Measurements from ENCODE around the gene AMZ2.
"Not testable (repeated sequence)": the region's sequence is repeated elsewhere in the genome, so short reads cannot be mapped to it uniquely, and the experiment has no call there.

The AMZ2 gene

DNA sequence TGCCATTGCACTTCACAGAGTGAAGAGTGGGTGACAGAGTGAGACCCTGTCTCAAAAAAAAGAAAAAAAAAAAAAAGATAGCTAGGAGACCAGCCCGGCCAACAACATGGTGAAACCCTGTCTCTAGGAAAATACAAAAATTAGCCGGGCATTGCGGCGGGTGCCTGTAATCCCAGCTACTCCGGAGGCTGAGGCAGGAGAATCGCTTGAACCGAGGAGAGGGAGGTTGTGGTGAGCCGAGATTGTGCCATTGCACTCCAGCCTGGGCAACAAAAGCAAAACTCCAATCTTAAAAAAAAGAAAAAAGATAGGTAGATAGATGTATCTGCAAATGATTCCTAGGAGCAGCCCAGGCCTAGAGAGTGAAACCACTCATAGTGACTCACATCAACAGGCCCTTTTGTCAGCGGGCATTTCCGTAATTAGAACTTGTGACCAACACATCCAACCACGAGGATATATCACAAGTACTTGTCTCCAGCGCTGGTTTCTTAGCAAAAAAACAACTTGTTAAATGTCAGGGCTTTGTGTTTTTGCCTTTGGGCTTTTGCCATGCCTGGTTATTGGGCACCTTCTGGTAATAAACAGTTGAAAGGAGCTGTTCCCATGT lies 13.0 kb upstream of the AMZ2 start:
- no CpG with 5 or more reads among the region's 12 CpGs for WGBS (ENCODE audit: extremely low coverage, insufficient coverage, insufficient read length)
- not testable (repeated sequence) for H3K4me1 ChIP-seq (ENCODE audit: control insufficient read depth in 1 of 2, insufficient read depth in 2 of 2, low read length in 2 of 2); H2AFZ ChIP-seq (ENCODE audit: insufficient read depth, low read length, poor library complexity); H2BK120ac ChIP-seq (ENCODE audit: insufficient read depth, low read length, poor library complexity); H3K4me2 ChIP-seq (ENCODE audit: low read length); H2AK5ac ChIP-seq (ENCODE audit: low read length); H4K91ac ChIP-seq (ENCODE audit: low read depth, low read length); H3K4me3 ChIP-seq (ENCODE audit: low read depth, low read length); H3K27me3 ChIP-seq (ENCODE audit: insufficient read depth, low read length); H3K14ac ChIP-seq (ENCODE audit: low read length); H3K27ac ChIP-seq (ENCODE audit: low read depth, low read length); H3K79me2 ChIP-seq (ENCODE audit: control insufficient read depth, insufficient read depth, low read length, poor library complexity); H2BK5ac ChIP-seq (ENCODE audit: low read depth, low read length, poor library complexity); H3K9ac ChIP-seq (ENCODE audit: low read length); H3K9me3 ChIP-seq (ENCODE audit: insufficient read depth, low read depth, low read length); H3K36me3 ChIP-seq (ENCODE audit: control insufficient read depth in 1 of 2, insufficient read depth in 2 of 2, low read length in 2 of 2); H2BK12ac ChIP-seq (ENCODE audit: low read length); H3K79me1 ChIP-seq (ENCODE audit: low read length); H3K18ac ChIP-seq (ENCODE audit: low read length); H3K4ac ChIP-seq (ENCODE audit: low read depth, low read length); H3K23ac ChIP-seq (ENCODE audit: low read length); H4K12ac ChIP-seq (ENCODE audit: low read depth, low read length); H4K8ac ChIP-seq (ENCODE audit: low read depth, low read length)
- peak in 1 of 2 donors; percentile 42 for DNase-seq

DNA sequence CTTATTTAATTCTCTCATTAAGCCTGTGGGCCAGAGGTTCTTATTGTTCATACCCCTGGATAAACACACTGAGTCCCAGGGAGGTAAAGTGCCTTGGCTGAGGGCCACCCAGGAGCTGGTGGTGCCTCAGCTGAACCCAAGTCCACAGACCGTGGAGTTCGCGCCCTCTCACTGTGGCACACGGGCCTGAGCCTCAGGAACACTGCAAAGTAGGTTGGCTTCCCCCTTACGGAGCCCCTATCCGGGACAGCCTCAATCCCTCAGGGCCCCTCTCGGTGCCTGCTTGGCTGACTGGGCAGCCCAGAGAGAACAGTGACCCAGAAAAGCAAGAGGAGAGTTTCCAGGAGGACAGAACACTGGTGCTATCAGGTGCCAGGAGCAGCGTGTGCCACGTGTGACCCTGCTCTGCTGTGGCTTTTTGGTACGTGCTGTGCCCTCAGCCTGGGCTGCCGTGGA lies 12.5 kb upstream of the AMZ2 start:
- no CpG with 5 or more reads among the region's 11 CpGs for WGBS (ENCODE audit: extremely low coverage, insufficient coverage, insufficient read length)

DNA sequence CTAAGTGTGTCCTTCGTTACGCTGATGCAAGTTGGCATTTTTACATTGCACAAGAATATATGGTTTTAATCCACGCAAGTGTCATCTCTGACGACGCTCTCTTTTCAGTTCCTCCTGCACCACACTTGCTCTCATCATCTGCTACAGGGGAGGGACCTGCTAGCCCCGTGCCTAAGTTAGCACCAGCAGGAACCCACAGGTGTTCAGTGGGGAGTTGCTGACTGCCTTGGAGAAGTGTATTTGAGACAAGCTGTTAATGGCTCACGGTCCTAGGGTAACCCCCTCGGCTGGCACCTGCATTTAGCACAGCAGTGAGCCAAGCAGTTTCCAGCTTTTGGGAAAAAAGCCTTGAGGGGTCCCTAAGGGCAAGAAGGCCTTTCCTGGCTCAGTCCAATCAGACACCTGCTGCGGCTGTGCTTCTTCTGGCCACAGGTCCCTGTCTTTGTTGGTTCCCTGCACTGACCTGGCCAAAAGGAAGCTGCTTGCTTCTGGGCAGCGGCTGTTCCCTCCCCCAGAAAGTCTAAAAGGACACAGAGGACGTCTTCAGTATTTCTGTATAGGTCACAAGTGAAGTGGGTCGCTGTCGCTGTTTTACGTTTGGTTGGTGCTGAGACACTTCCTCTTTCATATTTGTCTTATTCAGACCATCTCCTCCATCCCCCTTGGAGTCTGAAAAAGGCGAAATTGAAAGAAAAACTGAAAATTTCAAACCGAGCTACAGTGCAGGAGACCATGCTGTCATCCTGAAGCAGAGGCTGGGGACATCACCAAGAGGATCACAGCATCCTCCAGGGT lies 10.3 kb upstream of the AMZ2 start:
- H3K27ac ChIP-seq (ENCODE audit: low read depth, low read length); H3K9me3 ChIP-seq (ENCODE audit: insufficient read depth, low read depth, low read length); H3K14ac ChIP-seq (ENCODE audit: low read length); H3K4me2 ChIP-seq (ENCODE audit: low read length); H2BK12ac ChIP-seq (ENCODE audit: low read length); H4K8ac ChIP-seq (ENCODE audit: low read depth, low read length); H3K36me3 ChIP-seq (ENCODE audit: control insufficient read depth in 1 of 2, insufficient read depth in 2 of 2, low read length in 2 of 2); H3K23ac ChIP-seq (ENCODE audit: low read length); H3K4me3 ChIP-seq (ENCODE audit: low read depth, low read length); H2AK5ac ChIP-seq (ENCODE audit: low read length); H3K79me2 ChIP-seq (ENCODE audit: control insufficient read depth, insufficient read depth, low read length, poor library complexity); H2BK120ac ChIP-seq (ENCODE audit: insufficient read depth, low read length, poor library complexity); H3K27me3 ChIP-seq (ENCODE audit: insufficient read depth, low read length); H2BK5ac ChIP-seq (ENCODE audit: low read depth, low read length, poor library complexity); H4K12ac ChIP-seq (ENCODE audit: low read depth, low read length); H2AFZ ChIP-seq (ENCODE audit: insufficient read depth, low read length, poor library complexity); H3K79me1 ChIP-seq (ENCODE audit: low read length); H4K91ac ChIP-seq (ENCODE audit: low read depth, low read length); H3K18ac ChIP-seq (ENCODE audit: low read length); H3K9ac ChIP-seq (ENCODE audit: low read length); H3K4me1 ChIP-seq (ENCODE audit: control insufficient read depth in 1 of 2, insufficient read depth in 2 of 2, low read length in 2 of 2); H3K4ac ChIP-seq (ENCODE audit: low read depth, low read length): not testable (repeated sequence)
- DNase-seq: peak in 1 of 2 donors; percentile 37
- WGBS (ENCODE audit: extremely low coverage, insufficient coverage, insufficient read length): no CpG with 5 or more reads among the region's 16 CpGs

More for the DNA sequence above, 12.5 kb upstream of the AMZ2 start:
- H3K27me3 ChIP-seq (ENCODE audit: insufficient read depth, low read length); H3K79me1 ChIP-seq (ENCODE audit: low read length); H2BK12ac ChIP-seq (ENCODE audit: low read length); H4K8ac ChIP-seq (ENCODE audit: low read depth, low read length); H3K4me3 ChIP-seq (ENCODE audit: low read depth, low read length); H4K12ac ChIP-seq (ENCODE audit: low read depth, low read length); H3K14ac ChIP-seq (ENCODE audit: low read length); H3K23ac ChIP-seq (ENCODE audit: low read length); H2AK5ac ChIP-seq (ENCODE audit: low read length); H2BK5ac ChIP-seq (ENCODE audit: low read depth, low read length, poor library complexity); H3K27ac ChIP-seq (ENCODE audit: low read depth, low read length); H3K9ac ChIP-seq (ENCODE audit: low read length); H3K4ac ChIP-seq (ENCODE audit: low read depth, low read length); H4K91ac ChIP-seq (ENCODE audit: low read depth, low read length); H2BK120ac ChIP-seq (ENCODE audit: insufficient read depth, low read length, poor library complexity); DNase-seq; H3K4me2 ChIP-seq (ENCODE audit: low read length); H3K9me3 ChIP-seq (ENCODE audit: insufficient read depth, low read depth, low read length); H3K18ac ChIP-seq (ENCODE audit: low read length); H3K79me2 ChIP-seq (ENCODE audit: control insufficient read depth, insufficient read depth, low read length, poor library complexity); H2AFZ ChIP-seq (ENCODE audit: insufficient read depth, low read length, poor library complexity); H3K4me1 ChIP-seq (ENCODE audit: control insufficient read depth in 1 of 2, insufficient read depth in 2 of 2, low read length in 2 of 2); H3K36me3 ChIP-seq (ENCODE audit: control insufficient read depth in 1 of 2, insufficient read depth in 2 of 2, low read length in 2 of 2): not testable (repeated sequence)

DNA sequence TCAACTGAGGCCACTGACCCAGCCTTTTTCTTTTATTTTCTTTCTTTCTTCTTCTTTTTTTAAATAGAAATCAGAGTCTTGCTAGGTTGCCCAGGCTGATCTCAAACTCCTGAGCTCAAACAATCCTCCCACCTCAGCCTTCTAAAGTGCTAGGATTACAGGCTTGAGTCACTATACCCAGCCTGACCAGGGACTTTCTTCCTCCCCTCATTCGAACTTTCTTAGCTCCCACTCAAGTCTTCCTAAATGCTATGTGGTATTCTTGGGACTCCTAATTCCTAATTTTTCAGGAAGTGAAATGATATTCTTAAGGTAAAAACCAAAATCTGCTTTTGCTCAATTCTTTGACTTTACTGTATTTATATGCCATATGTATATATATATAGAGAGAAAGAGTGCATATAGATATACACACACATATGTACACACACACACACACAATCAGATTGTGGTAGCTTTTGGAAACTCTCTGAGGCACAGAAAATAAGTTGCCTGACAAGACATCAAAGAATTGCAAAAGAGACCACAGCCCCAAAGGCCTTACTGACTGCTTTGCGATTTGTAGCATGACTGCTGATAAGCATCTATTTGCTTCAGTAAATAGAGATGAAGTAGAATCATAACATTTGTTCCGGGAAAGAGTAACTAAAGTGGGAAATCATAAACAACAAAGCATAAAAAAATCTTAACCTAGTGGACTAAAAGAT lies 9.5 kb upstream of the AMZ2 start:
- H3K79me1 ChIP-seq (ENCODE audit: low read length): no peaks in the 10 kb centered on the region
- no peaks in the 10 kb centered on the region for H3K79me2 ChIP-seq (ENCODE audit: control insufficient read depth, insufficient read depth, low read length, poor library complexity)
- no peak overlapping the region for H3K9ac ChIP-seq (ENCODE audit: low read length)
- H3K27me3 ChIP-seq (ENCODE audit: insufficient read depth, low read length): no peaks in the 10 kb centered on the region
- DNase-seq: no peak
- no peak overlapping the region for H4K12ac ChIP-seq (ENCODE audit: low read depth, low read length)
- H3K4me3 ChIP-seq (ENCODE audit: low read depth, low read length): no peak overlapping the region
- no peak overlapping the region for H2AK5ac ChIP-seq (ENCODE audit: low read length)
- H2AFZ ChIP-seq (ENCODE audit: insufficient read depth, low read length, poor library complexity): no peak overlapping the region
- H3K4me2 ChIP-seq (ENCODE audit: low read length): no peak overlapping the region
- H4K8ac ChIP-seq (ENCODE audit: low read depth, low read length): no peak overlapping the region
- no peak overlapping the region for H3K4ac ChIP-seq (ENCODE audit: low read depth, low read length)
- H3K4me1 ChIP-seq (ENCODE audit: control insufficient read depth in 1 of 2, insufficient read depth in 2 of 2, low read length in 2 of 2): no peaks in the 10 kb centered on the region
- H3K36me3 ChIP-seq (ENCODE audit: control insufficient read depth in 1 of 2, insufficient read depth in 2 of 2, low read length in 2 of 2): no peaks in the 10 kb centered on the region
- H2BK5ac ChIP-seq (ENCODE audit: low read depth, low read length, poor library complexity): no peak overlapping the region
- no peak overlapping the region for H3K27ac ChIP-seq (ENCODE audit: low read depth, low read length)
- H3K9me3 ChIP-seq (ENCODE audit: insufficient read depth, low read depth, low read length): no peaks in the 10 kb centered on the region
- no peak overlapping the region for H4K91ac ChIP-seq (ENCODE audit: low read depth, low read length)
- WGBS (ENCODE audit: extremely low coverage, insufficient coverage, insufficient read length): no CpG with 5 or more reads among the region's 3 CpGs
- H2BK120ac ChIP-seq (ENCODE audit: insufficient read depth, low read length, poor library complexity): no peak overlapping the region
- no peak overlapping the region for H3K18ac ChIP-seq (ENCODE audit: low read length)
- H3K14ac ChIP-seq (ENCODE audit: low read length): no peak overlapping the region
- no peak overlapping the region for H2BK12ac ChIP-seq (ENCODE audit: low read length)
- H3K23ac ChIP-seq (ENCODE audit: low read length): no peak overlapping the region
